OCI-LY7 (cell line): Measurements from ENCODE around the gene CALHM2.

Source experiments
- EZH2phosphoT487 ChIP-seq: fragments of 200-600 bp; sonication (generic); IDR thresholded peaks from 2 replicates; pipeline ENCODE4 v1.6.1; 2018; ENCODE audit warnings: low read depth, borderline replicate concordance, mild to moderate bottlenecking, mixed run types, antibody characterized with exemption, low read length, moderate library complexity, mixed read lengths
- TF ChIP-seq, protein P1 (sequence below): fragments of 200-600 bp; sonication (generic); conservative IDR thresholded peaks from 2 replicates; pipeline ENCODE4 v1.5.1; 2014; ENCODE audit warnings: mild to moderate bottlenecking, antibody characterized with exemption, low read length, moderate library complexity, mixed read lengths

DNA sequence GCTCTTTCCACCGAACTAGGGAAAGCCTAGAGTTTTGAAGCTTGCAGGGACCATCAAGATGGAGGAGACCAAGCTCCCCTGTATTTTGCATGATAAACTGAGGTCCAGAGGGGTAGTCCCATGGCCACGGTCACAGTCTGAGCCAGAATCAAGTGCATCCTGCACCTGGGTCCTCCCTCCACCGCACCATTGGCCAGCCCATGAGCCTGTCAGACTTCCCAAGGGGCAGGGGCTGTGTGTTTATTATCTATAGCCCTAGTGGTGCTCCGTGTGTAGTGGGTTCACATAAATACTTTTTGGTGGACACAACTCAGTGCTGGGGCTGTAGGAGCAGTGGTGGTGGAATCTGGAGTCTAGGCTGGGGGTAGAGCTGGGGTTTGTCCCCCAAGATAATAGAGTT is 23.3 kb upstream of the CALHM2 start:
- TF ChIP-seq, protein P1, sequence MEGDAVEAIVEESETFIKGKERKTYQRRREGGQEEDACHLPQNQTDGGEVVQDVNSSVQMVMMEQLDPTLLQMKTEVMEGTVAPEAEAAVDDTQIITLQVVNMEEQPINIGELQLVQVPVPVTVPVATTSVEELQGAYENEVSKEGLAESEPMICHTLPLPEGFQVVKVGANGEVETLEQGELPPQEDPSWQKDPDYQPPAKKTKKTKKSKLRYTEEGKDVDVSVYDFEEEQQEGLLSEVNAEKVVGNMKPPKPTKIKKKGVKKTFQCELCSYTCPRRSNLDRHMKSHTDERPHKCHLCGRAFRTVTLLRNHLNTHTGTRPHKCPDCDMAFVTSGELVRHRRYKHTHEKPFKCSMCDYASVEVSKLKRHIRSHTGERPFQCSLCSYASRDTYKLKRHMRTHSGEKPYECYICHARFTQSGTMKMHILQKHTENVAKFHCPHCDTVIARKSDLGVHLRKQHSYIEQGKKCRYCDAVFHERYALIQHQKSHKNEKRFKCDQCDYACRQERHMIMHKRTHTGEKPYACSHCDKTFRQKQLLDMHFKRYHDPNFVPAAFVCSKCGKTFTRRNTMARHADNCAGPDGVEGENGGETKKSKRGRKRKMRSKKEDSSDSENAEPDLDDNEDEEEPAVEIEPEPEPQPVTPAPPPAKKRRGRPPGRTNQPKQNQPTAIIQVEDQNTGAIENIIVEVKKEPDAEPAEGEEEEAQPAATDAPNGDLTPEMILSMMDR, result no peak
- TF ChIP-seq EZH2phosphoT487, result no peak
